GM12872 (cell line): ENCODE measurements around the gene VPS25.

ENCODE experiments used
- TF ChIP-seq, protein P1 (sequence below): IDR thresholded peaks from 3 replicates; pipeline ENCODE4 v1.5.1; 2011; ENCODE audit warnings: low read depth, mild to moderate bottlenecking, low read length, moderate library complexity; ENCODE audit not compliant: insufficient read depth

VPS25 gene

DNA sequence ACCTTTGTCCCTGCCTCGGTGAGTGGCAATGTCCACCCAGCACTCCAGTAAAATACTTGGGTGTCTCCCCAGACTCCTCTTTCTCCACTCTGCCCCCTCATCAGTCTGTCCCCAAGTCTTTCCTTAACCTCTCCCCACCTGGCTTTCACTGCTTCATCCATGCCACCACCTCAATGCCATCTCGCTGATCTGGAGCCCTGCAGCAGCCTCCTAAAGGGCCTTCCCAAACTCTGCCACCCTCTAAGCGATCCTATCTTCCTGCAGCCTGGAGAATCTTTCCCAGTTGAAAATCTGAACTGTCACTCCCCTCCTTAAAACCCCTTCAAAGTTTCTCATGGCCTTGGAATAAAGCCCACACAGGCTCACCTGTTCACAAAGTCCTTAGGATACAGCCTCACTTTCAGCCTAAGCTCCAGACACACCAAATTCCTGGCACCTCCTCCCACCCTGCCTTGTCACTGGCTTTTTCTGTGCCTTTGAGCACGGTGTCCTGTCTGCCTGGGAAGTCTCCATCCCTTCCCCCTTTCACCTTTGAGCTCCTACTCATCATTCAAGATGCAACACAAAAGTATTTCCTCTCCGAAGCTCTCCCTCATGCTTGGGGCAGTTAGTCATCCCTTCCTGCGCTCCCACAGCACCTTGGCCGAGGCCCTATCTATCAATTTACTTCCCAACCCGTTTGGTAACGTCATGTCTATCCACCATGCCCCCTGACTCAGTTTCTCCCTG is 10.0 kb downstream of the VPS25 start:
- TF ChIP-seq, protein P1, sequence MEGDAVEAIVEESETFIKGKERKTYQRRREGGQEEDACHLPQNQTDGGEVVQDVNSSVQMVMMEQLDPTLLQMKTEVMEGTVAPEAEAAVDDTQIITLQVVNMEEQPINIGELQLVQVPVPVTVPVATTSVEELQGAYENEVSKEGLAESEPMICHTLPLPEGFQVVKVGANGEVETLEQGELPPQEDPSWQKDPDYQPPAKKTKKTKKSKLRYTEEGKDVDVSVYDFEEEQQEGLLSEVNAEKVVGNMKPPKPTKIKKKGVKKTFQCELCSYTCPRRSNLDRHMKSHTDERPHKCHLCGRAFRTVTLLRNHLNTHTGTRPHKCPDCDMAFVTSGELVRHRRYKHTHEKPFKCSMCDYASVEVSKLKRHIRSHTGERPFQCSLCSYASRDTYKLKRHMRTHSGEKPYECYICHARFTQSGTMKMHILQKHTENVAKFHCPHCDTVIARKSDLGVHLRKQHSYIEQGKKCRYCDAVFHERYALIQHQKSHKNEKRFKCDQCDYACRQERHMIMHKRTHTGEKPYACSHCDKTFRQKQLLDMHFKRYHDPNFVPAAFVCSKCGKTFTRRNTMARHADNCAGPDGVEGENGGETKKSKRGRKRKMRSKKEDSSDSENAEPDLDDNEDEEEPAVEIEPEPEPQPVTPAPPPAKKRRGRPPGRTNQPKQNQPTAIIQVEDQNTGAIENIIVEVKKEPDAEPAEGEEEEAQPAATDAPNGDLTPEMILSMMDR, result no peak

DNA sequence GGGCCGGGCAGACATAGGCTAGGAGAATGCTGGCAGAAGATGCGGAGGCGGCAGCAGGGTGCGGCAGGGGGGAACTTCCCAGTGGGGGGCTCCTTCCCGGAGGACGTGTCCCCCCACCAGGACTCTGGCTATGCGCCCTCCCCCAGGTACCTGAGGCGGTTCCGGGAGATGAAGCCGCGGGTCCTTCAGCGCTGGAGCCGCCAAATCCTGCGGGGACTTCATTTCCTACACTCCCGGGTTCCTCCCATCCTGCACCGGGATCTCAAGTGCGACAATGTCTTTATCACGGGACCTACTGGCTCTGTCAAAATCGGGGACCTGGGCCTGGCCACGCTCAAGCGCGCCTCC is 10.5 kb downstream of the VPS25 start:
- TF ChIP-seq, protein P1, result no peak

DNA sequence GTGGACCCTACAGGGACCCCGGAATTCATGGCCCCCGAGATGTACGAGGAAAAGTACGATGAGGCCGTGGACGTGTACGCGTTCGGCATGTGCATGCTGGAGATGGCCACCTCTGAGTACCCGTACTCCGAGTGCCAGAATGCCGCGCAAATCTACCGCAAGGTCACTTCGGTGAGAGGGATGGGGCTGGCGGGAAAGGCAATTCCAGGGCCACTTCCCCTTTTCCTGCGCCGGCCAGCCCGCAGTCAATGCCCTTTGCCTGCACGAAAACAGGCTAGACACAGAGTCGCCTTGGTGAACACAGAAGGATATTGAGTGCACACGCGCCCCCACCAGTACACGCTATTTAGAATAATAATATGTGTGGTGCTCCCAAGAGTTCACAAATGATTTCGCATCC is 11.2 kb downstream of the VPS25 start:
- TF ChIP-seq, protein P1, result no peak

DNA sequence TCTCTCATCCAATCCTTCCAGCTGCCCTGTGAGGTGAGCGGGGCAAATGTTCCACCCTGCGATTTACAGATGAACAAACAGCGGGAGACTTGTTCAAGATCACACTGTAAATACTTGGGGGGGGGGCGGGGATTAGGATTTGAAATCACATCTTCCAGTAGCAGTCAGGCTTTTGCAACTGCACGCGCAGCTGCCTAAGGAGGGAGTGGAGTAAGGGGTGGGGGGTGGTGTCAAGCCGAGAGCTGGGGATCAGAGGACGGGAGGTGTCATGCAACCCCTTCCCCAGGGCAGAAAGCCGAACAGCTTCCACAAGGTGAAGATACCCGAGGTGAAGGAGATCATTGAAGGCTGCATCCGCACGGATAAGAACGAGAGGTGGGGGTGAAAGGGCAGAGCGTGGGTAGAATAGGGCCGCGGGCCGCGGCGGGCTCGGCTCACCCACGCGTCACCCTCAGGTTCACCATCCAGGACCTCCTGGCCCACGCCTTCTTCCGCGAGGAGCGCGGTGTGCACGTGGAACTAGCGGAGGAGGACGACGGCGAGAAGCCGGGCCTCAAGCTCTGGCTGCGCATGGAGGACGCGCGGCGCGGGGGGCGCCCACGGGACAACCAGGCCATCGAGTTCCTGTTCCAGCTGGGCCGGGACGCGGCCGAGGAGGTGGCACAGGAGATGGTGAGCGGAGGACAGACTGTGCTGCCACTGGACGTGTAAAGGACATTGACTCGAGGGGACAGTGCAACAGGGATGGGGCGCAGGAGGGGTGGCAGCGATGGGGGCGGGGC is 11.8 kb downstream of the VPS25 start:
- TF ChIP-seq, protein P1, result no peak

DNA sequence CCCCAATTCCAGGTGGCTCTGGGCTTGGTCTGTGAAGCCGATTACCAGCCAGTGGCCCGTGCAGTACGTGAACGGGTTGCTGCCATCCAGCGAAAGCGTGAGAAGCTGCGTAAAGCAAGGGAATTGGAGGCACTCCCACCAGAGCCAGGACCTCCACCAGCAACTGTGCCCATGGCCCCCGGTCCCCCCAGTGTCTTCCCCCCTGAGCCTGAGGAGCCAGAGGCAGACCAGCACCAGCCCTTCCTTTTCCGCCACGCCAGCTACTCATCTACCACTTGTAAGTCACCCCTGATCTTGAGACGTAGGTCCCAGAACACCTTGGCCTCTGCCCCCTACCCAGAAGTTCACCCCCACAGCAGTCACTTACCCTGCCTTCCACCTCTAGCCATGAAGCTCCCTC is 14.0 kb downstream of the VPS25 start:
- TF ChIP-seq, protein P1, result no peak

DNA sequence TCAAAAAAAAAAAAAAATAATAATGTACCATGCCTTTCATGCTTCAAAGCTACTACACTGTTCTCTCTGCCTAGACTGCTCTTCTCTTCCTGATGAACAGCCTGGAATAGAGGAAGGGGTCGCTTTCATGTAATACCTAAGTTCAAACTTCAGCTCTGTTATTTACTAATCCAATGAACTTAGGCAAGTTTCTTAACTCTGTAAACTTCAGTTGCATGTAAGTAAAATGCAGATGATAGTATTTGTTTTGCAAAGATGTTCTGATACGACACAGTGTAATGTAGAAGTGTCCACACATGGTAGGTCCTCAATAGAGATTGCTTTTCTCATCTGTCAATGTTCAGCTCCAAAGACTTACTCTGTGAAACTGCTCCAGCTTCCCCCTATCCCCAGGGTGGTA is 18.7 kb downstream of the VPS25 start:
- TF ChIP-seq, protein P1, result no peak

DNA sequence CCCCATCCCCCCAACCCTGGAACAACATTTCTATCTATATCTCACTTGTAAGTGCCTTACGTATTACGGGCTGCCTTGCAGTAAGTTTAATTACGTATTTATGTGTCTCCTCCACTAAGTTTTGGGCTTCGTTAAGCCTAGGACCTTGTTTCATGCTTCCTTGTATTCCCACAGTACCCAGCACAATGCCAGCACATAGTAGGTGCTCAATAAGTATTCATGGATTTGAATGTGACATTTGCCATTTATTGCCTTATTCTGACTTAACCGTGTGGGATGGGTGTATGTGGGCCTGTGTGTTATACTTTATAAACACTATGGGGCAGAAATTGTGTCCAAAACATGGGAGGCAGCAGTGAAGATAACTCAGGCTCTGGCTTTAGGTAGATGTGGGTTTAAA is 19.3 kb downstream of the VPS25 start:
- TF ChIP-seq, protein P1, result no peak
